ENCODE data around the gene PCED1B. TPM values are rescaled to one million over a fixed set of nuclear protein-coding genes. Genes with fewer than 3 reads are reported as not detected.

The PCED1B gene
- total RNA-seq, 1 donor from 2014 or later, result 0.99 TPM

- DNase-seq (ENCODE audit: low read depth), result no peak
Measured at GRCh38 chr12:47120736-47121135, 41.3 kb downstream of the PCED1B start.

- DNase-seq (ENCODE audit: low read depth), result no peak
Measured at GRCh38 chr12:47121146-47121545, 41.7 kb downstream of the PCED1B start.

DNA sequence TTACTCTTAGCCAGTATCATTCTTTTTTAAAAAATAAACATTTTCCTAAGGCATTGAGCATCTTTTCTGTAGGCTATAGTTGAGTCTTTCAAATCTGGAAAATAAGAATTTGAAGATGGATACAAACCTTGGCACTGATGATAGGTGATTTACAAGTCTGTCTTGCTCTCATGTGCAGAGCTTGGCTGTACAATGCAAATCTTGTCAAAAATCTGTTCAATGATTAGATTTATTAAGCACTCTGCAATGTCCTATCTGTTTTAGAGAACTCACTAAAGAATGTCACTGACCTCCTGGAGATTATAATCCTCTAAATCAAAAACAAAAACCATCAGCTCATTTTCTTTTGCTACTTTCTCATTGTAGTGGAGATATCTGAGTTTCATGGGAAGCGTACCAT lies 43.2 kb downstream of the PCED1B start:
- no peak for DNase-seq (ENCODE audit: low read depth)

DNA sequence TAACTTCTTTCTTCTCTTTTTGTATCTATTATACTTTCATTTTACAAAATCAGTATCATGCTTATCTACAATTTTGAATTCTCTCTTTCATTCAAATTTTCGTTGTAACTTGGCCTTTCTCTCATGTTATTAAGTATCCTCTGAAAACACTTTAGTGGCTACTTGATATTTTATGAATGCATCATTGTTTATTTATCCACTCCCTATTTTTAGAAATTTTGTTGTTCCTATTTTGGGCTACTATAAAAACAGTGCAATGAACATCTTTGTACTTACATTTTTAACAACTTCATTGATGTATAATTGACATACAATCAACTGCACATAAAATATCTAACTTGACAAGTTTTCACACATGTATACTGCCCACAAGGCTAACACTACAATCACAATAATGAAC lies 44.3 kb downstream of the PCED1B start:
- peak; percentile 21 for DNase-seq (ENCODE audit: low read depth)

- no peak for DNase-seq (ENCODE audit: low read depth)
Measured at GRCh38 chr12:47124451-47124850, 45.0 kb downstream of the PCED1B start.

- DNase-seq (ENCODE audit: low read depth), result no peak
Measured at GRCh38 chr12:47126246-47126645, 46.8 kb downstream of the PCED1B start.

- no peak for DNase-seq (ENCODE audit: low read depth)
Measured at GRCh38 chr12:47131011-47131410, 51.6 kb downstream of the PCED1B start.

- no peak for DNase-seq (ENCODE audit: low read depth)
Measured at GRCh38 chr12:47134005-47134404, 54.6 kb downstream of the PCED1B start.

- no peak for DNase-seq (ENCODE audit: low read depth)
Measured at GRCh38 chr12:47135578-47135977, 56.2 kb downstream of the PCED1B start.

DNA sequence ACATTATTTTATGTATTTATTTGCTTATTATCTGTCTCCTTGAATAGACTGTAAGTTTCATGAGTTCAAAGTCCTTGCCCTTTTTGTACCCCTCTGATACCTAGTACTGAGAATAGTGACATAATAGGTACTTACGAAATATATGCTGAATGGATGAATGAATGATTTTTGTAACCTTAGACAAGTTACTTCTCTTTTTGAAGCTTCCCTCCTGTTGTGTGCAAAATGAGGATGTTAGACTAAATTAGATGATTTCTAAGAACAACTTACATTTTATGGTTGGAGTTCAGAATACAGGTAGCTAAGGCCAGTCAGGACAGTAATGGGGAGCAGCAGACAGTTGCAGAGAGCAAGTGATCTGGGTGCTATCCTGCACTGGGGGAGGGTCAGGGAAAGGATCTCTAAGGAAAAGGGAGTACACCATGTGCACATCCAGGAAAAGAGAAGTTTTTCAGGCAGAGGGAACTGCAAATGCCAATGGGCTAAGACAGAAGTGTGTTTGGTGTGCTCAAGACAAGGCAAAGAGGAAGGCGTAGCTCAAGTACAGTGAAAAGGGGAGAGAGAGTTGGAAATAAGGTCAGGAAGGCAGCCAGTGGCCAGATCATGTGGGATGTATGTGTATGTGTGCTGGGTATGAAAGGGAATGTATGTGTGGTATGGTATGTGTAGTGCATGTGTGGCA lies 59.7 kb downstream of the PCED1B start:
- no peak for DNase-seq (ENCODE audit: low read depth)

DNA sequence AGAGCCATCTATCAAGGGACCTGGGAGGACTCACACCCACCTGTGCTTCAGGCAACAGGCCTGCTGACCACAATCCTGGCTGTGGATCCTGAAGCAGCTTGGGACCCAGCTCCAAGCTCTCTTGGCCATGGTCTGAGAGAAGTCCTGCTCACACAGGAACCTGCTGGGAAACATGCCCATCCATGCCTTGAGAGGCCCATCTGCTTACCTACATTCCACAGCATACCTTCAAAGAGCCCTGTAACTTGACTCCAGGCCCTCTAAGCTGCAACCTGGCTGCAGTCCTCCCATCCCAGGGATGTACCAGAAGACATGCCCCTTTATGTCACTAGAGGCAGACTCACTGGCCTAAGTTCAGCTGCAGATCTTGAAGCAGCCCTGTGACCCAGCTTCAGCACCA lies 62.0 kb downstream of the PCED1B start:
- DNase-seq (ENCODE audit: low read depth), result no peak

DNA sequence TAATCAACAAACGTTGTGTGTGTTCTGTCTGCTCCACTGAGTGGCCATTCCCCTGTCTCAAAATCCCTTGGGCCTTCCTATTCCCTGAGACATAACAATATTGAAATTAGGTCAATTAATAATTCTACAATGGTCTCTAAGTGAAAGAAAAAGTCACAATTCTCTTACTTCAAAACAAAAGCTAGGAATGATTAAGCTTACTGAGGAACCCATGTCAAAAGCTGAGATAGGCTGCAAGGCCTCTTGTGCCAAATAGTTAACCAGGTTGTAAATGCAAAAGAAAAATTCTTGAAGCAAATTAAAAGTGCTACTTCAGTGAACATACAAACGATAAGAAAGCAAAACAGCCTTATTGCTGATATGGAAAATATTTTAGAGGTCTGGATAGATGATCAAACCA lies 65.3 kb downstream of the PCED1B start:
- no peak for DNase-seq (ENCODE audit: low read depth)

DNA sequence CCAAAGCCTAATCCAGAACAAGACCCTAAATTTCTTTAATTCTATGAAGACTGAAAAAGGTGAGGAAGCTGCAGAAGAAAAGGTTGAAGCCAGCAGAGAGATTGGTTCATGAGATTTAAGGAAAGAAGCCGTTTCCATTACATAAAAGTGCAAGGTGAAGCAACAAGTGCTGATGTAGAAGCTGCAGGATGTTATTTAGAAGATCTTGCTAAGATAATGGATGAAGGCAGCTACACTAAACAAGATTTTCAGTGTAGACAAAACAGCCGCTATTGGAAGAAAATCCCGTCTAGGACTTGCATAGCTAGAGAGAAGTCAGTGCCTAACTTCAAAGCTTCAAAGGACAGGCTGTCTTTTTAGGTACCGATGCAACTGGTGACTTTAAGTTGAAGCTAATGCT lies 65.8 kb downstream of the PCED1B start:
- DNase-seq (ENCODE audit: low read depth), result no peak

GRCh38 chr12:47147739-47148138 lies 68.3 kb downstream of the PCED1B start:
- no peak for DNase-seq (ENCODE audit: low read depth)

- no peak for DNase-seq (ENCODE audit: low read depth)
Measured at GRCh38 chr12:47149146-47149545, 69.7 kb downstream of the PCED1B start.

- DNase-seq (ENCODE audit: low read depth), result no peak
Measured at GRCh38 chr12:47152095-47152494, 72.7 kb downstream of the PCED1B start.

DNA sequence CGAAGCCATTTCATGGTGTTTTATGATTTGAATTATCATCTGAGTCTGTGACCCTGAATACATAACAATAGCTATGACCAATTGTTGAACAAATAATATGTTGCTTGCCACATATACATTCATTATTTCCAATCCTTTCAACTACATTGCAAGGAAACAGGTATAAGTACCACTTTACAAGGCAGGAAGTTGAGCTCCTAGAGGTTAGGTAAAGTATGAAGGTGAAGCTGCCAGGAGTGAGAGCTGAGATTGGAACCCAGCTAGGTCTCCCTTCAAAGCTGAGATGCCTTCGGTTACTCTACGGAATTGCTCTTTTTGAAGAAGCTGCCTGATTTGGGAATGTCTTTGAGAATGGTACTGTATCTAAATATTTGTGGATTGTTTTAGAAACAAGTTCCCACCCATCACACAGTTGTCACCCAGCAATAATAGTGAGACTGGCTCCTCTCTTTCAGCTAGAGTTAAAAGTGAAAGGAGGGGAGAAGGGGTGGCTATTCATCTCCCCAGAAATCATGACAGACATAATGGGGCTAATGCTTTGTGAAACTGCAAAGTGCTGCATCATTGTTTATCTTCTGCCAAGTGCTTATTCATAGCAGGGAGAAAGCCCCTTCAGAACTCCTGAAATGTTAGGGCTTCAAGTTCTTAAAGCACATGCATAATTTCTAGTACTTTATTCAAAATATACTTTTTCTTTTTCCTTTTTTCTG lies 76.2 kb downstream of the PCED1B start:
- peak; percentile 19 for DNase-seq (ENCODE audit: low read depth)

DNA sequence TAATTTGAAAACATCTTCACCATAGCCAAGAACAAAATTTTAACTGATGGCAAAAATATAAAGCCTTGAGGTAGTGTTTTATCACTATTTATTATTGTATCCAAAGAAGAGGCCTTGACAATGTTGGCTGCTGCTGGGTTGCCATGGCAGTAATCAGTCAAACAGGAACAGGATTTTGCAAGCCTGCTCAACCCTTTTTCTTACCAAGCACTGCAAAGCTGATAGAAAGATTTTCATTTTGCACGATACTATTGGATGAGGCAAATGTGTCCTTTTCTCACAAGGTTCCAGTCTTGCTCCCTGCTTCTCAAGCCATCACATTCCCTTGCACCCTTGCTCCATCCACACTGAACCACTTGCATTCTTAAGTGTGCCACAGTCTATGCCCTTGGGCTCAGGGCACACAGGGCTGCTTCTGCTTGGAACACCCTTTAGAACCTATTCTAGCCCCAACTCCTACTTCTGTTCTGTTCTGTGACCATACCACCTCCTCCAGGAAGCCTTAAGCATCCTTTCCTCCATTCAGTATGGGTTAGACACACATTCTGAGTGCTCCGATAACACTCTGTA lies 76.8 kb downstream of the PCED1B start:
- DNase-seq (ENCODE audit: low read depth), result peak; percentile 18

GRCh38 chr12:47158792-47159191 lies 79.4 kb downstream of the PCED1B start:
- no peak for DNase-seq (ENCODE audit: low read depth)

GRCh38 chr12:47159348-47159747 lies 79.9 kb downstream of the PCED1B start:
- no peak for DNase-seq (ENCODE audit: low read depth)

DNA sequence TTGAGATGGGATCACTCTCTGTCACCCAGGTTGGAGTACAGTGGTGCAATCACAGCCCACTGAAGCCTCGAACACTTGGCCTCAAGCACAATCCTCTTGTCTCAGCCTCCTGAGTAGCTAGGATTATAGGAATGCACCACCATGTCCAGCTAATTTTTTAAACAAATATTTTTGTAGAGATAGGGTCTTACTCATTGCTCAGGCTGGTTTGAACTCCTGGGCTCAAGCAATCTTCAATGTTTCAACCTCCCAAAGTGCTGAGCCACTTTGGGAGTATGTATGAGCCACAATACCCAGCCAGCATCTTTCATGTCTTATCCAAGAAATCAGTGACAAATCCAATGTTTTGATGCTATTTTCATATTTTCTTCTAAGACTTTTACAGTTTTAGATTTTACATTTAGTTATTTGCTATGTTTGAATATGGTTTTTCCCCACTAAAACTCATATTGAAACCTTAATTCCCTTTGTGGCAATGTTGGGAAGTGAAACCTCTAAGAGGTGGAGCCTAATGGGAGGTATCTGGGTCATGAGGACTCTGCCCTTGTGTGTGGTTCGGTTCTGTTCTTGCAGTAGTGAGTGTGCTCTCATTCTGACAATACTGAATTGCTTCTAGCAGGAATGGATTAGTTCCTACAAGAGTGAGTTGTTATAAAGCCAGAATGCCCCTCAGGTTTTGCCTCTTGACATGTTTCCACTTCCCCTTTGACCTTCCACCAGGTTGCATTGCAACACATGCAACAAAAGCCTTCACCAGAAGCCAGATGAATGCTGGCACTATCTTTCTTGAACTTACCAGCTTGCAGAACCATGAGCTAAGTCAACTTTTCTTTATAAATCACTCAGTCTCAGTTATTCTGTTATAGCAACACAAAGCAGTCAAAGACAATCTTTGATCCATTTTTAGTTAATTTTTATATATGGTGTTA lies 81.2 kb downstream of the PCED1B start:
- no peak for DNase-seq (ENCODE audit: low read depth)

- no peak for DNase-seq (ENCODE audit: low read depth)
Measured at GRCh38 chr12:47164116-47164515, 84.7 kb downstream of the PCED1B start.
